C4-2B (cell line): ENCODE results near the gene ADAM33.

Source experiments
- H3K27ac ChIP-seq: fragments of 450-650 bp; 2 replicates; pipeline ENCODE4 v1.5.1; 2017
- ZFX ChIP-seq: fragments of 450-650 bp; IDR thresholded peaks from 2 replicates; pipeline ENCODE4 v1.6.1; 2017
- TF ChIP-seq, protein P1 (sequence below): fragments of 450-650 bp; conservative IDR thresholded peaks from 2 replicates; pipeline ENCODE4 v1.5.1; 2017; ENCODE audit warnings: mild to moderate bottlenecking

Gene ADAM33

DNA sequence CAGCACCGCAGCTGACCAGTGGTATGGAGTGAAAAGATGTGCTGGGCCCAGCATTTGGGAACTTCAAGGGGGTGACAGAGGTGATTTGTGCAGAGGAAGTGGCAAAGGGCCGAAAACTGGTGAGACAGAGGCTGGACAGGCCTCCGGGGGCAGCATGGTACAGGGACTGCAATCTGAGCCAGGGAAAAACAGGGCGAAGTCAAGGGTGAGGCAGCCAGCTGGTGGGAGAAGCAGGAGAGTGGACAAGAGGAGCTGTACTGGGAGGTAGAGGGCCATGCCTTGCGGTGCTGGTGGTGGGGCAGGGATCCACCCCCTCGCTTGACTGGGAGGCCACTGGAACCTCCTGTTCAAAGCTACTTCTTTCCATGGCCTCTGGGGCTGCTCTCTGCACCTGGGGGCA, 11.3 kb downstream of the ADAM33 start:
- no peak for TF ChIP-seq ZFX
- TF ChIP-seq, protein P1, sequence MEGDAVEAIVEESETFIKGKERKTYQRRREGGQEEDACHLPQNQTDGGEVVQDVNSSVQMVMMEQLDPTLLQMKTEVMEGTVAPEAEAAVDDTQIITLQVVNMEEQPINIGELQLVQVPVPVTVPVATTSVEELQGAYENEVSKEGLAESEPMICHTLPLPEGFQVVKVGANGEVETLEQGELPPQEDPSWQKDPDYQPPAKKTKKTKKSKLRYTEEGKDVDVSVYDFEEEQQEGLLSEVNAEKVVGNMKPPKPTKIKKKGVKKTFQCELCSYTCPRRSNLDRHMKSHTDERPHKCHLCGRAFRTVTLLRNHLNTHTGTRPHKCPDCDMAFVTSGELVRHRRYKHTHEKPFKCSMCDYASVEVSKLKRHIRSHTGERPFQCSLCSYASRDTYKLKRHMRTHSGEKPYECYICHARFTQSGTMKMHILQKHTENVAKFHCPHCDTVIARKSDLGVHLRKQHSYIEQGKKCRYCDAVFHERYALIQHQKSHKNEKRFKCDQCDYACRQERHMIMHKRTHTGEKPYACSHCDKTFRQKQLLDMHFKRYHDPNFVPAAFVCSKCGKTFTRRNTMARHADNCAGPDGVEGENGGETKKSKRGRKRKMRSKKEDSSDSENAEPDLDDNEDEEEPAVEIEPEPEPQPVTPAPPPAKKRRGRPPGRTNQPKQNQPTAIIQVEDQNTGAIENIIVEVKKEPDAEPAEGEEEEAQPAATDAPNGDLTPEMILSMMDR: no peak
- H3K27ac ChIP-seq: no peak overlapping the region

DNA sequence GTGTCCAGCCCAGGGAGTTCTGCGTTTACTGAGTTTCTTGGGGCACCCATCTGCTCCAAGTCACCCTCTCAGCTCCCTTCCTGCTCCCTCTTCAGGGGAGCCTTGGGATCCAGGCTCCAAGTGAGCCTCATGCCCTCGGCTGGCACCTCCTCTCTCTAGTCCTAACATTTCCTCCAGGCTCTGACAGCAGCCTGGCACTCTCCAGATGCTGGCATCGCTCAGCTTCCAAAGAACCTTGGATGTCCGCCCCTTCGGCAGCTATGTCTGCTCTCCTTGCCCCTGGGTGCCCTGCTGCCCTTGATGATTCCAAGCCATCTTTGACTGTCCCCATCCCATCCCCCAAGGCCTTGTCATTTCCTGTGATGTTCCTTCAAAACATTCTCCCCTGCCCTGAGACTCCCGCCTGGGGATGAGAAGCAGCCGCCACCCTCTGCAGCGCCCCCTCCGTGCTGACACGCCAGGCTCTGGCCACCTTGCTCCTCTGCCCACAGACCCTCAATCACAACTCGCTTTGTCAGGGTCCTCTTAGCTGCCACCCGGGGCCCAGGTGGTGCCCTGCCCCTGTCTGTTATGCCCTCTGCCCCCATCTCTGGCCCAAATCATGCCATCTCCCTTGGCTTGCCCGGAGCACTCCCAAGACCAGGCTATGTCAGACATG, 12.0 kb downstream of the ADAM33 start:
- H3K27ac ChIP-seq: no peak overlapping the region
- no peak for TF ChIP-seq ZFX
- TF ChIP-seq, protein P1: no peak

DNA sequence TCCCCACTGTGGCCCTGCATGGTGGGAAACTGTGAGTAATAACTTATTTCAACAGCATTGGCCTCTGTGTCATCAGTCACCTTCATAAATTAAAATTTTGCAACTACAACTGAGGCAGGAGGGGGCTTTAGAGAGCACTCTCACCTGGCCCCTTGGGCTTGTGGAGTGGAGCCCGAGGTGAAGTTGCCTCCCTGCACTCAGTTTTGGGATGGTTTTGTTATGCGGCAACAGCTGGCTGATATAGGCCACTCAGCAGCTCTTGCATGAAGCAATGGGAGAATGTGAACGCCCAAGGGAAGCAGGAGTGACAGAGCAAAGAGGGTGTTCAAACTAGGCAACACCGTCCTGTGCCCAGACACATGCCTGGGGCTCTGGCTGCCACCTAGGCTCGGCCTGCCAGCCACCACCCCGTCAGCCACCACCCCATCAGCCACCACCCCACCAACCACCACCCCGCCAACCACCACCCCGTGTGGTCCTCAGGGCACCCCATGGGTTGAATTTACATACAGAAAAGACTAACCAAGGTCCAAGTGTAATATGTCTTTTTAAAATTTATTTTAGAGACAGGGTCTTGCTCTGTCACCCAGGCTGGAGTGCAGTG, 14.3 kb downstream of the ADAM33 start:
- TF ChIP-seq ZFX: no peak
- TF ChIP-seq, protein P1: no peak

DNA sequence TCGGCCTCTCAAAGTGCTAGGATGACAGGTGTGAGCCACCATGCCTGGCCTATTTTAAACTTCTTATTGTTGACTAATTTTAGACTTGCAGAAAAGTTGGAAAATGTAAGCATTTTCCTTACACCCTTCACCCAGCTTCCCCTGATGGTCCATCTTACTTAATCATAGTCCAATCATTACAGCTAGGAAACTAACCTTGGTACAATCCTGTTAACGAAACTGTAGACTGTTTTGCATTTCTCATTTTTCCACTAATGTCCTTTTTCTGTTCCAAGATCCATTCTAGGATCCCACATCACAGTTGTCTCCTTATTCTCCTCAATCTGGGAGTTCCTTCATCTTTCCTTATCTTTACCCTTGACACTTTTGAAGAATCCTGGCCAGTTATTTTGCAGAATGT, 18.0 kb downstream of the ADAM33 start:
- TF ChIP-seq ZFX: no peak
- TF ChIP-seq, protein P1: no peak
- no peak overlapping the region for H3K27ac ChIP-seq

More for the DNA sequence above, 14.3 kb downstream of the ADAM33 start:
- no peak overlapping the region for H3K27ac ChIP-seq

DNA sequence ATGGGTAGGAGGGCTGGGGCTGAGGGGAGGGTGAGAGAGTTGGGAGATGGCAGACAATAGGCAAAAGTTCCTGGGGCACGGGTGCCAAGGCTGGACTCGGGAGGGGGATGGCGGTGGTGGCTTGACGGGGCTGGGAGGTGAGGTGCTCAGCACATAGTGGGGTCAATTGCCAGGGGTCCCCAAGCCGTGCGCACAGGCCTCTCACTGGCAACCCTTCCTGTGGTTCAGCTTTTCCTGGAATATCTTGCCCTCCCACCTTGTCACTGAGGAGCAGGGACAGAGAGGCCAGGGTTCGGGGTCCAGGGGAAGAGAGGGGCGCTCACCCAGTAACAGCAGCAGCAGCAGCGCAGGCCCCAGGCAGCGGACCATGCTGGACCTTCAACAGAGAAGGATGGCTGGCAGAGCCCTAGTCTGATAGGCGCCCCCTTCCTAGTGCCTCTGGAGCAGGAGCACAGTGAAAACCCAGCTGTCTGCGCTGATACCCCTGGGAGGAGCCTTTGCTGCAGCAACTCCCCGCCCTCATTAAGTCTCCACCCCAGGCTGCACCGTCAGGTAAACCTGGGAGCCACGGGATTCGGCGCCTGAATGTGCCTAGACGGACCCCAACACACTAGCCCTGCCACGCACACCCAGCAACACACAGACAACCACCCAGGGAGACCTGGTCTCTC, 18.6 kb downstream of the ADAM33 start, which contains the start of gene GFRA4:
TSS of gene GFRA4 (minus strand) at position 369 of the 671 bp plus-strand sequence. CDS start at position 369, 0 bp downstream.
- H3K27ac ChIP-seq: no peak within 1 kb of the TSS
- TF ChIP-seq, protein P1: no peak
- no peak for TF ChIP-seq ZFX

DNA sequence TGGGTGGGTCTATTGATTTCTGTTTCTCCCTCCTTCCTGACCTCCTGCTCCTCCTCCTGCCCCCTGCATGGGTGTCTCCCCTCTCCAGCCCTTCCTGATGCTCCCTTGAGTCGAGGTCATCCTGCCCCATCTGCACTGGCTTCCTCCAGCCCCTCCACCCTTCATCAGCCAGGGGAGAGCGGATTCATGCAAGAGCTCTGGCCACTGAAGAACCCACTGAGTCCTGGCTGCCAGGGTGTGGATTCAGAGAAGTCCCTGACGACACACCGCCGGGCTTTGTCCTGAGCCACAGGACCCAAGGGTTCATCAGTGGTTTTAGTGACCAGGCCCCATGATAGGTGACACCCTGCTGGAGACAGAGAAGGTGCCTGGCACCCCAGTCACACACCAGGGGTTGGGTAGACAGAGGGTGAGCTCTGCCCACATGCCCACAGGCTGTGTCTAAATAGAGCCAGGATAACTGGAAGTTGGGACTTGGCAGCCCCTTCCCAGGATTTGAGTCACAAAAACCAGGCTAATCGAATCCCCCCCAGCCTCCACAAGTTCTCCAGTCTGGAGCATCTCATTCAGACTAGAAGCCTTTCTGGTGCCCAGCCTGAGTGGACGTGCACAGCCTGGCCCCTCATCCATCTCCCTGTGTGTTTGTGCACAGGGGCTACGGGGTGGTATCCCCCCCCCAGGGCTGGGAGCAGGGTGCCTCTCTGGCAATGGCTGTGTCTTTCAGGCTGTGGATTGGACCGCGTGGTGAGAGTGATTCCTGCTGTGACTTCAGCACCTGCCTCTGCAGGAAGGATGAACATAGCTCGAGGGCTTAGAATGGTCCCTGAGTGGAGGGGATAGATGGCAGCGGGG, 19.8 kb downstream of the ADAM33 start:
- TF ChIP-seq, protein P1: no peak
- no peak for TF ChIP-seq ZFX
- no peak overlapping the region for H3K27ac ChIP-seq
